ENCODE data around the gene DOK4. TPM values are rescaled to one million over a fixed set of nuclear protein-coding genes. Genes with fewer than 3 reads are reported as not detected.
"Not testable (repeated sequence)": the region's sequence is repeated elsewhere in the genome, so short reads cannot be mapped to it uniquely, and the experiment has no call there.

Gene DOK4
- total RNA-seq, 1 donor = 0.94 TPM

- Histone ChIP-seq H3K4me3 (ENCODE audit: low read length) (no peak overlapping the region), H3K4me1 (ENCODE audit: insufficient read depth, low read length) (no peaks in the 10 kb centered on the region), H3K9me3 (ENCODE audit: low read depth, low read length) (no peaks in the 10 kb centered on the region), H3K27me3 (ENCODE audit: insufficient read depth, low read length) (no peaks in the 10 kb centered on the region)
Observed at GRCh38 chr16:57512296-57513001, 26.2 kb upstream of the DOK4 start.

DNA sequence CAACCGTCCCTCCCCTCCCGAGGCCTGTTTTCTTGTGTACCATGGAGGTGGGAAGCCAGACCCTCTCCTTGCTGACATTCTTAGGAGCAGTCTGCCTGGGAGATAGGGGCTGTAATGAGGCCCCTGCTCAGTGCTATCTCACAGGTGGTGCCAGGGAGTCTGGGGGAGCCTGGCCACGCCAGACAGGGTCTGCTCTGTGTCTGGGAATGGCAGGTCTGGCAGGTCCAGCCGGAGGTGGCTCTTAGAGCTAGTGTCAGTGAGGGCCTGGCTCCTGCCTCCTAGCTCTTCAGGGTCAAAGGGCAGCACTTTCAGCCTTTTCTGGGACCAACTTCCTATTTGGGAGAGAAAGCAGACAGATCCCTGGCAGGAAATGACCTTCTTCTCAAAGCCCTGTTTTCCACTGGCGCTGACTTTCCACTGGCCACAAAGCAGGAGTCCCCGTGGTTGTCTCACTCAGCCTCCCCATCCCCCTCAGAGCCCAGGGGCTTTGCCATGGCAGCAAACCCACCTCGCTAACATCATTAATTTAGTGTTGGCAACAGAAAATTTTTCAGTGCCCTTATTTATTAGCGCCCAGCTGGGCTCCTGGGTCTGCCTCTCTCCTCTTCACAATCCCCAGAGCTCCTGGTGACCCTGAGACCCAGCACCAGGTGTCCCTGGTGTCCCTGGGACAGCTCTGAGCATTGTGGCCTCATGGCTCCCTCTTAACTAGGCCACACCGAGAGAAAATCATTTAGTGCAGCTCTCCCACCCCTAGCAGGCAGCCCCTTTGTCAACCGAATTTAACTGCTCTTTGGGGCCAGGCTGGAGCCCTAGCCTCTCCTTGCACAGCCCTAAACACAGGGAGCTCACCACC is 24.0 kb upstream of the DOK4 start:
- Histone ChIP-seq H3K4me3 (ENCODE audit: low read length) (no peak overlapping the region), H3K9me3 (ENCODE audit: low read depth, low read length) (no peaks in the 10 kb centered on the region), H3K27me3 (ENCODE audit: insufficient read depth, low read length) (no peaks in the 10 kb centered on the region), H3K4me1 (ENCODE audit: insufficient read depth, low read length) (no peaks in the 10 kb centered on the region)

- H3K4me3 ChIP-seq (ENCODE audit: low read length) = no peak overlapping the region
- H3K9me3 ChIP-seq (ENCODE audit: low read depth, low read length) = no peaks in the 10 kb centered on the region
- no peaks in the 10 kb centered on the region for H3K4me1 ChIP-seq (ENCODE audit: insufficient read depth, low read length)
- H3K27me3 ChIP-seq (ENCODE audit: insufficient read depth, low read length) = no peaks in the 10 kb centered on the region
Observed at GRCh38 chr16:57509231-57509923, 23.1 kb upstream of the DOK4 start.

DNA sequence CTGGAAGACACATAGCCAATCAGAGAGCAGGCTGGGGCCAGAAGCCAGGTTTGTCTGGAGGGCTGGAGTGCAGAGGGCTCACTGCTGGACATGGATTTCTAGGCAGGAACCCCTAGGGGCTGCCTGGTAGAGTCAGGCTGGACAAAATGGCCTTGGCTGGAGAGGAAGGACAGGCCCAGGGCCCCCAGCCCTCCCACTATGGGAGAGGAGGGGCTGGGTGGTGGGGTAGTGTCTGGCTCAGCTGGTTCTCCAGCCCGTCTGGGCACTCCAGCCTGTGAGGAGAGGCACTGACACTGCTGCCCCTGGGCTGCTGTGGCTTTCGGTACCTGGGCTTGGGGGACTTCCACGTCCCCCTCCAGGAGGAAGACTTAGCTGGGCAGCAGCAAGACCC is 21.7 kb upstream of the DOK4 start:
- Histone ChIP-seq H3K4me1 (ENCODE audit: insufficient read depth, low read length) (no peaks in the 10 kb centered on the region), H3K9me3 (ENCODE audit: low read depth, low read length) (no peaks in the 10 kb centered on the region), H3K27me3 (ENCODE audit: insufficient read depth, low read length) (no peaks in the 10 kb centered on the region), H3K4me3 (ENCODE audit: low read length) (no peak overlapping the region)

GRCh38 chr16:57507136-57508034 is 21.1 kb upstream of the DOK4 start:
- Histone ChIP-seq H3K4me3 (ENCODE audit: low read length) (no peak overlapping the region), H3K27me3 (ENCODE audit: insufficient read depth, low read length) (no peaks in the 10 kb centered on the region), H3K4me1 (ENCODE audit: insufficient read depth, low read length) (no peaks in the 10 kb centered on the region), H3K9me3 (ENCODE audit: low read depth, low read length) (no peaks in the 10 kb centered on the region)

GRCh38 chr16:57505169-57505568 is 18.9 kb upstream of the DOK4 start:
- Histone ChIP-seq H3K27me3 (ENCODE audit: insufficient read depth, low read length) (no peaks in the 10 kb centered on the region), H3K9me3 (ENCODE audit: low read depth, low read length) (no peaks in the 10 kb centered on the region), H3K4me3 (ENCODE audit: low read length) (no peak overlapping the region), H3K4me1 (ENCODE audit: insufficient read depth, low read length) (no peaks in the 10 kb centered on the region)

DNA sequence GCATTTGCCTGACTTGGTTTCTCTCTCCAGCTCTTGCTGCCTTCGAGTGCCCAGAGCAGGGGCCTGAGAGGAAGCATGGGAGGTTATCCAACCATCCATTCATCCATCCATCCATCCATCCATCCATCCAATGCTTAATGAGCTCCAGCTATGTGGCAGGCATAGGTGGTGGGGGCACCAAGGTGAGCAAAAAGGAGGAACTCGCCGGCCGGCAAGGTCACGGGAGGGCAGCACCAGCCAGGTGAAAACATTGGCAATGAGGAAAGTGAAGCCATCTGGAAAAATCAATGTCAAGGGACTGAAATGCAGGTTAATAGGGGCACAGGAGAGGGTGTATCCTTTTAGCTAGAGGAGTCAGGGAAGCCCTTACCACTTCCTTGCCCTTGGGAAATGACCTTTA is 18.2 kb upstream of the DOK4 start:
- Histone ChIP-seq H3K9me3 (ENCODE audit: low read depth, low read length) (no peaks in the 10 kb centered on the region), H3K27me3 (ENCODE audit: insufficient read depth, low read length) (no peaks in the 10 kb centered on the region), H3K4me1 (ENCODE audit: insufficient read depth, low read length) (no peaks in the 10 kb centered on the region), H3K4me3 (ENCODE audit: low read length) (no peak overlapping the region)

GRCh38 chr16:57504001-57504400 is 17.7 kb upstream of the DOK4 start:
- H3K27me3 ChIP-seq (ENCODE audit: insufficient read depth, low read length) = no peaks in the 10 kb centered on the region
- no peak overlapping the region for H3K4me3 ChIP-seq (ENCODE audit: low read length)
- no peaks in the 10 kb centered on the region for H3K9me3 ChIP-seq (ENCODE audit: low read depth, low read length)
- no peaks in the 10 kb centered on the region for H3K4me1 ChIP-seq (ENCODE audit: insufficient read depth, low read length)

- no peak overlapping the region for H3K4me3 ChIP-seq (ENCODE audit: low read length)
- no peaks in the 10 kb centered on the region for H3K27me3 ChIP-seq (ENCODE audit: insufficient read depth, low read length)
- H3K9me3 ChIP-seq (ENCODE audit: low read depth, low read length) = no peaks in the 10 kb centered on the region
- H3K4me1 ChIP-seq (ENCODE audit: insufficient read depth, low read length) = no peaks in the 10 kb centered on the region
Observed at GRCh38 chr16:57503366-57503765, 17.1 kb upstream of the DOK4 start.

GRCh38 chr16:57502048-57502775 is 15.9 kb upstream of the DOK4 start:
- Histone ChIP-seq H3K9me3 (ENCODE audit: low read depth, low read length) (no peaks in the 10 kb centered on the region), H3K4me1 (ENCODE audit: insufficient read depth, low read length) (no peaks in the 10 kb centered on the region), H3K4me3 (ENCODE audit: low read length) (no peak overlapping the region), H3K27me3 (ENCODE audit: insufficient read depth, low read length) (no peaks in the 10 kb centered on the region)

- no peaks in the 10 kb centered on the region for H3K9me3 ChIP-seq (ENCODE audit: low read depth, low read length)
- H3K4me1 ChIP-seq (ENCODE audit: insufficient read depth, low read length) = no peaks in the 10 kb centered on the region
- H3K4me3 ChIP-seq (ENCODE audit: low read length) = no peak overlapping the region
- no peaks in the 10 kb centered on the region for H3K27me3 ChIP-seq (ENCODE audit: insufficient read depth, low read length)
Observed at GRCh38 chr16:57501492-57501891, 15.2 kb upstream of the DOK4 start.

DNA sequence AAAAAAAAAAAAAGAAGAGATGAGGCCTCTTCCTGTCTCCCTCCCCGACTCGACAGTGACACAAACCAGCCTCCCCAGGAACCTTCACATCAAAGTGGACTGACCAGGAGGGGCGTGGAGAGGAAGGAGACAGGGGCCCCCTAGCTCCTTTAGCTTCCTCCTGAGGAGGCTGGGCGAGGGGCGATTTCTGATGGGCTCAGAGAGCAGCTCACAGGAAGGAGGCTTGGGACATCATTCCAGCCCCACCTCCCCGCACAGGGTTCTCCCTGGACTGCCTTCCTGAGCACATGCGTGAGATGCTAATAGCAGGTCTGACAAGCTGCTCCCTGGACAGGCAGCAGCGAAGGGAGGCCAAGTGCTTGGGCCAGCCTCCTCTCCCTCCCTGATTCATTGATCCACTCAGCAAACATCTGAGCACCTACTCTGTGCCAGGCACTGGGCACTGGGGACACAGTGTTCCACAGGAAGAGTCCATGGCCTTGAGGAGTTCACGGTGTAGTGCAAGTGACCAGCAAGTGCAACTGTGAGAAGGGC is 14.4 kb upstream of the DOK4 start:
- no peak overlapping the region for H3K4me3 ChIP-seq (ENCODE audit: low read length)
- no peaks in the 10 kb centered on the region for H3K27me3 ChIP-seq (ENCODE audit: insufficient read depth, low read length)
- H3K4me1 ChIP-seq (ENCODE audit: insufficient read depth, low read length) = no peaks in the 10 kb centered on the region
- no peaks in the 10 kb centered on the region for H3K9me3 ChIP-seq (ENCODE audit: low read depth, low read length)

GRCh38 chr16:57499941-57500340 is 13.6 kb upstream of the DOK4 start:
- H3K4me3 ChIP-seq (ENCODE audit: low read length); H3K9me3 ChIP-seq (ENCODE audit: low read depth, low read length); H3K4me1 ChIP-seq (ENCODE audit: insufficient read depth, low read length); H3K27me3 ChIP-seq (ENCODE audit: insufficient read depth, low read length): not testable (repeated sequence)

DNA sequence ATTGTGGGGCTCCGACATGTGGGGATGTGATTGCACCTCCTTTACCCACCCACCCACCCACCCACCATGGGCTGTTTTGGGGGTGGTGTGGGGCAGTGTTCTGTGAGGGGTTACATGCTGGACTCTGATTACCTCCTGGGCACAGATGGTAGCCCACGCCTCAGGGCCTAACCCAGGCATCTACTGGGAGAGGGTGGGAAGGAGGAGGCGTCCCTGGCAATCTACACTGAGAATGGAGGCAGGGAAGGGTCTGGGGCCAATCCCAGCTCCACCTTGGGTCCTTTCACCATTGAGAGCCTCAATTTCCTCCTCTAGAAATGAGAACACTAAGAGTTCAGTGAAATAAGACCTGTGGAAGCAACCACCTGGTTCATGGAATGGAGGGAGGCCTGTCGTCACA is 11.7 kb upstream of the DOK4 start:
- no peaks in the 10 kb centered on the region for H3K9me3 ChIP-seq (ENCODE audit: low read depth, low read length)
- H3K4me1 ChIP-seq (ENCODE audit: insufficient read depth, low read length) = no peaks in the 10 kb centered on the region
- H3K4me3 ChIP-seq (ENCODE audit: low read length) = no peak overlapping the region
- H3K27me3 ChIP-seq (ENCODE audit: insufficient read depth, low read length) = no peaks in the 10 kb centered on the region

Data from mononuclear cell (primary cell).